Activated CD4-positive, alpha-beta T cell treated with anti-CD3 and anti-CD28 coated beads for 36 hours (primary cell): ENCODE measurements around the gene NAGS. TPM values are rescaled to one million over a fixed set of nuclear protein-coding genes. Genes with fewer than 3 reads are reported as not detected.
A peak's percentile ranks its signal among the peaks of the same experiment; 100 is the strongest.
"Not testable (repeated sequence)": the region's sequence is repeated elsewhere in the genome, so short reads cannot be mapped to it uniquely, and the experiment has no call there.

Source experiments
- ATAC-seq: fragments of 200-7000 bp; cut with Tn5 transposase; one replicate; pipeline ENCODE4 v1.10.0; 2021; ENCODE audit warnings: mild to moderate bottlenecking, moderate library complexity
- CTCF ChIA-PET: fragments of 350-600 bp; sonication (Branson Sonifier 250); formaldehyde crosslinking; loops from one replicate; lab custom pipeline; 2021; ENCODE audit warnings: antibody characterized with exemption; lab: Charles Lee
- POLR2A ChIA-PET: fragments of 350-600 bp; sonication (Branson Sonifier 250); formaldehyde crosslinking; loops from one replicate; lab custom pipeline; 2021; ENCODE audit warnings: antibody characterized with exemption, inconsistent platforms; lab: Charles Lee
- DNase-seq: peaks from one replicate; pipeline ENCODE4 v3.0.0-alpha.2; 2020
- H3K27ac Mint-ChIP-seq: one replicate; pipeline ENCODE4 v1.8.0; 2021; ENCODE audit warnings: mixed read lengths
- H3K27me3 Mint-ChIP-seq: one replicate; pipeline ENCODE4 v1.8.0; 2021; ENCODE audit warnings: mixed read lengths
- H3K36me3 Mint-ChIP-seq: one replicate; pipeline ENCODE4 v1.8.0; 2021; ENCODE audit warnings: low read depth, mixed read lengths
- H3K4me1 Mint-ChIP-seq: one replicate; pipeline ENCODE4 v1.8.0; 2021; ENCODE audit warnings: mixed read lengths
- H3K4me3 Mint-ChIP-seq: one replicate; pipeline ENCODE4 v1.8.0; 2021; ENCODE audit warnings: mild to moderate bottlenecking, moderate library complexity, mixed read lengths
- H3K9me3 Mint-ChIP-seq: one replicate; pipeline ENCODE4 v1.8.0; 2021; ENCODE audit warnings: low read depth, mixed read lengths
- intact Hi-C, 2 experiments: fragments of 100-400 bp; cut with DNase I in 1 of 2; cut with micrococcal nuclease in 1 of 2; formaldehyde crosslinking; loops; one replicate each; pipeline versions ENCODE4 v1.14.2 to v1.15.1; 2022 to 2024; cut with DNase I, micrococcal nuclease
- total RNA-seq, 2 experiments: library from RNA; stranded (reverse); gene quantifications; one replicate each; pipeline ENCODE4 v1.2.3, GENCODE V29; 2021

The NAGS gene
- total RNA-seq, 2 experiments from 2014 or later: 1.3 to 1.5 TPM

- H3K36me3 Mint-ChIP-seq: peaks cover 21% of the 10 kb centered on the region
- ATAC-seq (no peak), DNase-seq (no peak)
- H3K27ac Mint-ChIP-seq: peak overlapping the region; percentile 53
- H3K4me3 Mint-ChIP-seq: peak overlapping the region; percentile 78
- intact Hi-C loops: loop anchor here in 1 of 2 experiments (1.0 to 2.0 kb wide), 4 partner anchors 101 to 337 kb away; partner anchors contain the start of genes GRN, HDAC5, MPP2 and TMUB2
- H3K4me1 Mint-ChIP-seq: peaks cover 20% of the 10 kb centered on the region
- ChIA-PET POLR2A (no interaction called here), CTCF (interaction anchor here (0.5 to 1.7 kb wide), 10 partner anchors 13 to 569 kb away, joined by 3 to 7 read pairs (median 3); no protein-coding TSS in a partner anchor)
- H3K27me3 Mint-ChIP-seq: peaks cover 17% of the 10 kb centered on the region
- H3K9me3 Mint-ChIP-seq: no peaks in the 10 kb centered on the region
Measured at GRCh38 chr17:44007346-44008204, 3.2 kb downstream of the NAGS start.

DNA sequence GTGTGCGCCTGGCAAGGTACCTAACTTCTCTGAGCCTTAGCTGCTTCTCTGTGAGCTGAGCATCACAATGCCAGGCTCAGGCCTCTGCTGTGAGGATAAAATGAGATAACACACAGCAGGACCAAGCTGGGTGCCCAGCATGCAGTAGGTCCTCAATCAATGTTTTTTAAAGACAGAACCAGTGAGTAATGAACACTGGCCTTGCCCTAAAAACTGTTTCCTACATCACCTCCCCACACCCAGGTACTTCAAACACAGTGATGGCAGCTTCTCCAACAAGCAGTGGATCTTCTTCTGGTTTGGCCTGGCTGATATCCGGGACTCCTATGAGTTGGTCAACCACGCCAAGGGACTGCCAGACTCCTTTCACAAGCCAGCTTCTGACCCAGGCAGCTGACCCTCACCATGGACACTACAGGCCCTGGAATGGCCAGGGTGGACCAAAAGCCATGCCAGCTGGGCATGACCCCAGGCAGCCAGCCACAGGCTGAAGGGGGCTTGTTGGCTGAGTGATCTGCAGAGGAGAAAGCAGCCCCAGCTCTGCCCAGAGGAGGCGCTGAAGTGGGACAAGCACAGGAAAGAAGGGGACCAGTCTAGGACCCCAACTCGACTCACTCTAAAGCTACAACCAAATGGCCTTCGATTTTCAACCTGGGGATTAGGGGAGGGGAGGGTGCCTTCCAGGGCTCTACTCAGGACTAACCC, 3.9 kb downstream of the NAGS start:
- CTCF ChIA-PET: interaction anchor here (0.5 to 1.7 kb wide), 12 partner anchors 9 to 492 kb away, joined by 3 to 9 read pairs (median 3); no protein-coding TSS in a partner anchor
- POLR2A ChIA-PET: no interaction called here
- intact Hi-C loops: no loop called here
- H3K27ac Mint-ChIP-seq: peak overlapping the region; percentile 53
- no peaks in the 10 kb centered on the region for H3K9me3 Mint-ChIP-seq
- ATAC-seq (no peak), DNase-seq (no peak)
- peaks cover 17% of the 10 kb centered on the region for H3K27me3 Mint-ChIP-seq
- H3K4me3 Mint-ChIP-seq: peak overlapping the region; percentile 78
- peaks cover 21% of the 10 kb centered on the region for H3K36me3 Mint-ChIP-seq
- peaks cover 21% of the 10 kb centered on the region for H3K4me1 Mint-ChIP-seq

DNA sequence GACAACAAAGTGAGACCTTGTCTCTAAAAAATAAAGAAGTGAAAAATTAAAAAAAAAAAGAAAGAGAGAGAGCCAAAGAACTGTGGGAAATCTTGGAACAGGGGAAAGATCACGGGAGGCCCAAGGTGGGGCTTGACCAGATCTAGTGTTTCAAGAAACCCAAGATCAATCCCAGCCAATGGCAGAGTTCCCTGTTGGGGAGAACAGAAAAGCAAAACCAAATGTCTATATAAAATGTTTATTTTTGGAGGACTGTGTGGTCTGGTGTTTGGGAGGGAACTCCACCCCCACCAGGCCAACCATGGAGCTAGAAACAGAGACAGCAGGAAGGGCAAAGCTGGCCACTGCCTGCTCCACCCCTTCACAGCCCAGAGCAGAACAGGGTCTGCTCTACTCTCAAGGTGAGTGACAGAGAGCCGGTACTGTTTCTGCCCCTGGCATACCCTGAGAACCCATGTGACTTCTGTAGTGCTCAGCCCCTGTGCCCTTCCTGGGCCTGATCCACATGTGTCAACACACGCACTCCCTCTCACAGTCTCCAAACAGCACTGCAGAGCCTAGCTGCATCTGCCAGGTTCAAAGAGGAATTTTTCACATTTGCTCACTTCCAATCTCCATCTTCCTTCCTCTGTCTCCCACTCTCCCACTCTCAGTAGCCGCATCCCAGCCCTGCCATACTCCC, 6.7 kb downstream of the NAGS start:
- no peak overlapping the region for H3K4me3 Mint-ChIP-seq
- no peak for ATAC-seq
- H3K9me3 Mint-ChIP-seq: no peaks in the 10 kb centered on the region
- intact Hi-C loops: no loop called here
- H3K4me1 Mint-ChIP-seq: peaks cover 24% of the 10 kb centered on the region
- H3K27me3 Mint-ChIP-seq: peaks cover 8% of the 10 kb centered on the region
- DNase-seq: no peak
- H3K36me3 Mint-ChIP-seq: peaks cover 25% of the 10 kb centered on the region
- POLR2A ChIA-PET: interaction anchor here (0.5 to 0.6 kb wide), 3 partner anchors 54 to 527 kb away, joined by 4 to 9 read pairs (median 5); partner anchors contain the start of gene DHX8
- no peak overlapping the region for H3K27ac Mint-ChIP-seq
- CTCF ChIA-PET: interaction anchor here (1.0 kb wide), 1 partner anchor 67 kb away, joined by 3 read pairs; no protein-coding TSS in a partner anchor

DNA sequence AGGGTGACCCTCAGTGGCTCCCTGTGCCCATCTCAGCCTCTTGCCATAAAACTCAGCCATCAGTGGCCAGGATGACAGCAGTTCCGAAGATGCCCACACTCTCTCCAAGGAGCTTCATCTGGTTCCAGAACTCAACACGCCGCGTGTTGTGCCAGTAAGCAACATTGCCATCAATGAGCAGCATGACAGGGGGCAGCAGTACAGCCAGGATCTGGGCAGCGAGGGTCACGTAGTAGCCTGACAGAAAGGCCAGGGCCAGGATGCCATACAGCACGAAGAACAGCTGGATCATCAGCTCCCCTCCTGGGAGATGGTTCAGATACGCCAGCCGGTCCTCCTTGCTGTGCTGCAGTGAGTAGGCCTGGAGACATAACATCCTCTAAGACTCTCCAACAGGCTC, 7.5 kb downstream of the NAGS start:
- Mint-ChIP-seq H3K9me3 (no peaks in the 10 kb centered on the region), H3K36me3 (peaks cover 25% of the 10 kb centered on the region), H3K4me3 (no peak overlapping the region), H3K27ac (no peak overlapping the region), H3K4me1 (peaks cover 18% of the 10 kb centered on the region), H3K27me3 (peaks cover 4% of the 10 kb centered on the region)
- intact Hi-C loops: no loop called here
- ChIA-PET POLR2A (interaction anchor here (0.5 to 0.6 kb wide), 2 partner anchors 32 to 53 kb away, joined by 3 to 5 read pairs; no protein-coding TSS in a partner anchor), CTCF (interaction anchor here (1.0 kb wide), 1 partner anchor 68 kb away, joined by 3 read pairs; no protein-coding TSS in a partner anchor)
- DNase-seq (no peak), ATAC-seq (no peak)

DNA sequence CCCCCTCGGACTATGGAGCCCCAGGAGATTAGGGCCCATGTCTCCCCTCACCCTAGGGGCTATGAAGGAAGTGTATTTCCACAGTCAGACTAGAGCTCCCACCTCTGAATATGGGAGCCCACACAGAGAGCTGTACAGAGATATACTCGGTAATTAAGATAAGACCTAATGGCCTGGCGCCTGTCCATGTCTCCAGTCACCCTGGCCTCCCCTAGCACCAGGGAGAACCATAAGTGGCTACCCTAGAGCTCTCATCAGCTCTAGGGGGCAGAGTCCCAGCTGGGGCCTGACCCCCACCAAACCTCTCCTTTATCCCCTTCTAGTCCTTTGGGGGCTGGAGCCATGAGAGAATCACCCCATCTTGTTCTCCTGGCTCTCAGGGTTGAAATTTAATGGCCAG, 8.0 kb downstream of the NAGS start:
- CTCF ChIA-PET: no interaction called here

GRCh38 chr17:44012874-44013273, 8.5 kb downstream of the NAGS start:
- peaks cover 25% of the 10 kb centered on the region for H3K36me3 Mint-ChIP-seq
- no peak overlapping the region for H3K27ac Mint-ChIP-seq
- DNase-seq (no peak), ATAC-seq (no peak)
- peaks cover 13% of the 10 kb centered on the region for H3K4me1 Mint-ChIP-seq
- H3K4me3 Mint-ChIP-seq: peak overlapping the region; percentile 54
- intact Hi-C loops: no loop called here
- H3K9me3 Mint-ChIP-seq: no peaks in the 10 kb centered on the region
- POLR2A ChIA-PET: no interaction called here
- peaks cover 2% of the 10 kb centered on the region for H3K27me3 Mint-ChIP-seq
- CTCF ChIA-PET: no interaction called here

More for the DNA sequence above, 8.0 kb downstream of the NAGS start:
- Mint-ChIP-seq H3K4me3 (no peak overlapping the region), H3K27me3 (peaks cover 4% of the 10 kb centered on the region), H3K9me3 (no peaks in the 10 kb centered on the region), H3K36me3 (peaks cover 25% of the 10 kb centered on the region), H3K4me1 (peaks cover 16% of the 10 kb centered on the region), H3K27ac (no peak overlapping the region)
- DNase-seq: no peak
- POLR2A ChIA-PET: interaction anchor here (0.6 kb wide), 1 partner anchor 33 kb away, joined by 3 read pairs; no protein-coding TSS in a partner anchor
- intact Hi-C loops: no loop called here
- ATAC-seq: no peak

- intact Hi-C loops: loop anchor here in 1 of 2 experiments (1.0 to 2.0 kb wide), 5 partner anchors 52 to 531 kb away; partner anchors contain the start of genes DHX8, G6PC3, GPATCH8 and LSM12
- H3K36me3 Mint-ChIP-seq: peaks cover 19% of the 10 kb centered on the region
- H3K9me3 Mint-ChIP-seq: no peaks in the 10 kb centered on the region
- DNase-seq (no peak), ATAC-seq (no peak)
- CTCF ChIA-PET: interaction anchor here (0.6 to 0.9 kb wide), 2 partner anchors 27 to 118 kb away, joined by 3 read pairs; no protein-coding TSS in a partner anchor
- POLR2A ChIA-PET: interaction anchor here (0.5 to 1.3 kb wide), 2 partner anchors 52 to 218 kb away, joined by 3 read pairs; partner anchors contain the start of gene LSM12
- no peaks in the 10 kb centered on the region for H3K27me3 Mint-ChIP-seq
- peak overlapping the region; percentile 96 for H3K27ac Mint-ChIP-seq
- peaks cover 7% of the 10 kb centered on the region for H3K4me1 Mint-ChIP-seq
- H3K4me3 Mint-ChIP-seq: peak overlapping the region; percentile 96
Measured at GRCh38 chr17:44014133-44014436, 9.7 kb downstream of the NAGS start.

- H3K27ac Mint-ChIP-seq: peak within 1 kb of the TSS; percentile 96
- H3K4me1 Mint-ChIP-seq: peaks cover 7% of the 10 kb centered on the region
- ChIA-PET POLR2A (interaction anchor here (0.5 to 1.3 kb wide), 3 partner anchors 8 to 217 kb away, joined by 3 to 4 read pairs (median 3); partner anchors contain the start of gene LSM12), CTCF (interaction anchor here (0.9 kb wide), 2 partner anchors 9 to 26 kb away, joined by 3 read pairs; no protein-coding TSS in a partner anchor)
- no peaks in the 10 kb centered on the region for H3K27me3 Mint-ChIP-seq
- H3K36me3 Mint-ChIP-seq: peaks cover 14% of the 10 kb centered on the region
- H3K4me3 Mint-ChIP-seq: peak within 1 kb of the TSS; percentile 96
- ATAC-seq: peak; percentile 99
- H3K9me3 Mint-ChIP-seq: no peaks in the 10 kb centered on the region
- DNase-seq: peak; percentile 94
- intact Hi-C loops: loop anchor here in 1 of 2 experiments (1.0 to 2.0 kb wide), 6 partner anchors 52 to 532 kb away; partner anchors contain the start of genes DHX8, G6PC3, GPATCH8 and LSM12
Measured at GRCh38 chr17:44014437-44015172, 10.2 kb downstream of the NAGS start, which contains the start of gene TMEM101. Gene TMEM101, minus strand, starts transcription at chr17:44014963. Its CDS starts 11 bp downstream, at chr17:44014952.

GRCh38 chr17:44021227-44021626, 16.8 kb downstream of the NAGS start:
- H3K27ac Mint-ChIP-seq, H3K36me3 Mint-ChIP-seq, H3K9me3 Mint-ChIP-seq, H3K4me3 Mint-ChIP-seq, POLR2A ChIA-PET, DNase-seq, intact Hi-C loops, H3K27me3 Mint-ChIP-seq, H3K4me1 Mint-ChIP-seq, ATAC-seq: not testable (repeated sequence)
- CTCF ChIA-PET: interaction anchor here (0.7 kb wide), 1 partner anchor 8 kb away, joined by 3 read pairs; no protein-coding TSS in a partner anchor

DNA sequence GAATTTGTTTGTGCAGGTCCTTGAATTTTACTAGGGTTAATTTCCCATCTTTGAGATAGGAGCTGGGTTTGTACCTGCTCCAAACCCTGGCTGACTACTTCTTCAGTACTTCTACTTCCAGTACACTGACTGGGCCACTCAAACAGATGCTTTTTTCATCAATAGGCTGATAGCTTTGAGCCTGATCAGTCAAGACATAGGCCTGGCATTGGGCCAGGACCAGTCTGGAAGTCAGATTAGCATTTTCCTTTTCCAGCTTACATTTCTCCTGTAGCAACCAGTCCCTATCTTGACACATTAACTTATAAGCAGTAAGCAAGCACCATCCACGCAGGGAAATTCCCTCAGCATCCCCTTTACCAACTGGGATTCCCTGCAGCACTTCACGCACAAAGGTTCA, 17.8 kb downstream of the NAGS start:
- DNase-seq (no peak), ATAC-seq (no peak)
- intact Hi-C loops: no loop called here
- Mint-ChIP-seq H3K4me1 (no peaks in the 10 kb centered on the region), H3K27ac (no peak overlapping the region), H3K27me3 (no peaks in the 10 kb centered on the region), H3K4me3 (no peak overlapping the region), H3K36me3 (no peaks in the 10 kb centered on the region), H3K9me3 (no peaks in the 10 kb centered on the region)
- CTCF ChIA-PET: interaction anchor here (0.6 to 0.7 kb wide), 2 partner anchors 29 to 56 kb away, joined by 3 read pairs; no protein-coding TSS in a partner anchor
- POLR2A ChIA-PET: no interaction called here
